H1 (cell line): ENCODE measurements around the gene SFXN2. TPM values are rescaled to one million over a fixed set of nuclear protein-coding genes. Genes with fewer than 3 reads are reported as not detected.

ENCODE experiments used
- CTCF ChIA-PET: fragments of 300-600 bp; sonication (Branson Sonifier 250); formaldehyde crosslinking; loops from one replicate; lab custom pipeline; 2021; ENCODE audit not compliant: partially characterized antibody; lab: Charles Lee
- POLR2A ChIA-PET: fragments of 300-600 bp; sonication (Branson Sonifier 250); formaldehyde crosslinking; loops from one replicate; lab custom pipeline; 2021; ENCODE audit warnings: inconsistent platforms; ENCODE audit not compliant: partially characterized antibody; lab: Charles Lee
- DNase-seq, 2 experiments: peaks; one replicate each; pipeline versions ENCODE4 v3.0.0 to v3.0.0-alpha.2; 2010 to 2022; ENCODE audit warnings: low spot score in 2 of 2, low read depth in 1 of 2, mixed read lengths in 1 of 2
- FAIRE-seq: peaks from 2 replicates; lab custom pipeline; 2011; peaks lifted over from hg19 to GRCh38; lab: Jason Lieb, UNC
- H2AFZ ChIP-seq: 2 replicates; pipeline ENCODE4 v1.8.1; 2012; ENCODE audit warnings: low read length, inconsistent platforms
- H2AK5ac ChIP-seq: 2 replicates; pipeline ENCODE4 v1.6.1; 2013; ENCODE audit warnings: low read depth, low read length
- H2BK120ac ChIP-seq: replicated peaks from 2 replicates; pipeline ENCODE3; 2013; ENCODE audit warnings: low read depth, low read length, inconsistent platforms
- H2BK12ac ChIP-seq: 2 replicates; pipeline ENCODE4 v1.6.1; 2013; ENCODE audit warnings: low read depth, low read length
- H2BK15ac ChIP-seq: 2 replicates; pipeline ENCODE4 v1.6.1; 2013; ENCODE audit warnings: low read length
- H2BK20ac ChIP-seq: 2 replicates; pipeline ENCODE4 v1.6.1; 2013; ENCODE audit warnings: low read length
- H2BK5ac ChIP-seq: 2 replicates; pipeline ENCODE4 v1.6.1; 2013; ENCODE audit warnings: low read depth, low read length
- H3K14ac ChIP-seq: 2 replicates; pipeline ENCODE4 v1.6.1; 2013; ENCODE audit warnings: inconsistent platforms; ENCODE audit not compliant: insufficient read length
- H3K18ac ChIP-seq: 2 replicates; pipeline ENCODE4 v1.6.1; 2013; ENCODE audit warnings: low read length; ENCODE audit errors: extremely low read depth
- H3K23ac ChIP-seq: 2 replicates; pipeline ENCODE4 v1.6.1; 2013; ENCODE audit warnings: inconsistent platforms; ENCODE audit not compliant: insufficient read length
- H3K23me2 ChIP-seq: 2 replicates; pipeline ENCODE4 v1.6.1; 2013; ENCODE audit warnings: low read depth, low read length
- H3K27ac ChIP-seq: 2 replicates; pipeline ENCODE4 v1.6.1; 2011; ENCODE audit warnings: low read depth, low read length, inconsistent platforms
- H3K27me3 ChIP-seq, 4 experiments: replicated peaks in 1 of 4; 1 replicate in 1 of 4; 2 replicates in 3 of 4; pipeline versions ENCODE4 v1.6.1 to v1.8.1; 2011 to 2013; ENCODE audit warnings: low read length in 3 of 4, mild to moderate bottlenecking in 3 of 4, inconsistent platforms in 2 of 4, mixed read lengths in 2 of 4, moderate library complexity in 1 of 4; ENCODE audit not compliant: control insufficient read depth in 3 of 4, insufficient read depth in 3 of 4; ENCODE audit errors: extremely low read depth in 1 of 4
- H3K36me3 ChIP-seq, 4 experiments: 2 replicates each; pipeline versions ENCODE4 v1.6.1 to v1.8.1; 2011 to 2013; ENCODE audit warnings: mild to moderate bottlenecking in 4 of 4, low read length in 3 of 4, moderate library complexity in 2 of 4, control low read depth in 1 of 4, inconsistent platforms in 1 of 4; ENCODE audit not compliant: insufficient read depth in 4 of 4, control insufficient read depth in 2 of 4
- H3K4ac ChIP-seq: replicated peaks from 2 replicates; pipeline ENCODE3; 2013; ENCODE audit warnings: low read length, low read depth, mixed read lengths, inconsistent platforms; ENCODE audit not compliant: insufficient read length
- H3K4me1 ChIP-seq, 4 experiments: replicated peaks in 1 of 4; 1 replicate in 1 of 4; 2 replicates in 3 of 4; pipeline versions ENCODE4 v1.6.1 to v1.8.1; 2011 to 2013; ENCODE audit warnings: low read length in 3 of 4, inconsistent platforms in 2 of 4, mixed read lengths in 1 of 4; ENCODE audit not compliant: insufficient read depth in 4 of 4, control insufficient read depth in 3 of 4
- H3K4me2 ChIP-seq, 2 experiments: 2 replicates each; pipeline versions ENCODE4 v1.6.1 to v1.8.1; 2011 to 2013; ENCODE audit warnings: low read depth in 2 of 2, low read length in 2 of 2, control low read depth in 1 of 2, inconsistent platforms in 1 of 2, mild to moderate bottlenecking in 1 of 2; ENCODE audit not compliant: insufficient read depth in 1 of 2
- H3K4me3 ChIP-seq, 4 experiments: fragments of 200-600, 300-600 bp in 1 of 4; sonication (generic), shearing (Covaris generic), sonication (Bioruptor Twin) in 1 of 4; 2 replicates each; pipeline versions ENCODE4 v1.5.1 to v1.8.1; 2011 to 2016; ENCODE audit warnings: low read length in 4 of 4, low read depth in 3 of 4, control low read depth in 2 of 4, inconsistent platforms in 2 of 4, mild to moderate bottlenecking in 2 of 4, mixed read lengths in 1 of 4, moderate library complexity in 1 of 4; ENCODE audit not compliant: insufficient read depth in 2 of 4; ENCODE audit errors: extremely low read depth in 1 of 4
- H3K56ac ChIP-seq: replicated peaks from 2 replicates; pipeline ENCODE3; 2013; ENCODE audit warnings: low read depth, mild to moderate bottlenecking, mixed read lengths, low read length, inconsistent platforms; ENCODE audit not compliant: insufficient read length
- H3K79me1 ChIP-seq: 2 replicates; pipeline ENCODE4 v1.6.1; 2013; ENCODE audit warnings: low read depth, low read length, control low read depth
- H3K79me2 ChIP-seq, 2 experiments: 2 replicates each; pipeline versions ENCODE4 v1.6.1 to v1.8.1; 2012 to 2013; ENCODE audit warnings: low read length in 2 of 2, mild to moderate bottlenecking in 2 of 2, inconsistent platforms in 1 of 2; ENCODE audit not compliant: insufficient read depth in 2 of 2, control insufficient read depth in 1 of 2
- H3K9ac ChIP-seq, 4 experiments: replicated peaks in 1 of 4; 1 replicate in 1 of 4; 2 replicates in 3 of 4; pipeline versions ENCODE4 v1.6.1 to v1.8.1; 2011 to 2013; ENCODE audit warnings: low read depth in 3 of 4, low read length in 3 of 4, control low read depth in 2 of 4, mild to moderate bottlenecking in 2 of 4, moderate library complexity in 2 of 4, inconsistent platforms in 1 of 4; ENCODE audit errors: extremely low read depth in 1 of 4
- H3K9me3 ChIP-seq, 2 experiments: 2 replicates each; pipeline versions ENCODE4 v1.6.1 to v1.8.1; 2012 to 2013; ENCODE audit warnings: mild to moderate bottlenecking in 2 of 2, moderate library complexity in 2 of 2, control low read depth in 1 of 2, inconsistent platforms in 1 of 2, low read depth in 1 of 2, low read length in 1 of 2, mixed read lengths in 1 of 2; ENCODE audit not compliant: insufficient read depth in 2 of 2
- H4K20me1 ChIP-seq, 2 experiments: replicated peaks in 1 of 2; 2 replicates each; pipeline versions ENCODE3 to v1.8.1; 2011 to 2013; ENCODE audit warnings: inconsistent platforms in 2 of 2, low read length in 2 of 2, mild to moderate bottlenecking in 1 of 2; ENCODE audit not compliant: insufficient read depth in 2 of 2, control insufficient read depth in 1 of 2
- H4K5ac ChIP-seq: 2 replicates; pipeline ENCODE4 v1.6.1; 2013; ENCODE audit warnings: low read length, low read depth, mixed read lengths, inconsistent platforms; ENCODE audit not compliant: insufficient read length
- H4K8ac ChIP-seq: 2 replicates; pipeline ENCODE4 v1.8.0; 2013; ENCODE audit warnings: mild to moderate bottlenecking, moderate library complexity, low read length, inconsistent platforms; ENCODE audit not compliant: insufficient read depth; ENCODE audit errors: extremely low read depth
- H4K91ac ChIP-seq: replicated peaks from 2 replicates; pipeline ENCODE3; 2013; ENCODE audit warnings: low read length, mixed read lengths, inconsistent platforms; ENCODE audit not compliant: insufficient read length
- PHF8 ChIP-seq: fragments of 200-600 bp; sonication (generic); conservative IDR thresholded peaks from 2 replicates; pipeline ENCODE4 v1.7.1; 2012; ENCODE audit warnings: low read depth, mild to moderate bottlenecking, inconsistent platforms, low read length, moderate library complexity
- SP1 ChIP-seq: IDR thresholded peaks from 2 replicates; pipeline ENCODE4 v1.6.1; 2011; ENCODE audit warnings: low read depth, low read length
- SRF ChIP-seq: IDR thresholded peaks from 2 replicates; pipeline ENCODE4 v1.6.1; 2011; ENCODE audit warnings: mild to moderate bottlenecking, low read depth, low read length, moderate library complexity
- ZNF274 ChIP-seq: IDR thresholded peaks from 2 replicates; pipeline ENCODE4 v1.7.0; 2012; ENCODE audit warnings: low read length, borderline replicate concordance; ENCODE audit errors: extremely low read depth
- WGBS, 2 experiments: shearing (Covaris generic) in 1 of 2; methylation state at CpG; one replicate each; pipeline versions ENCODE4 v1.1.6 to v1.1.7; 2013 to 2015; ENCODE audit warnings: low lambda C conversion rate in 2 of 2, mixed read lengths in 2 of 2, inconsistent platforms in 1 of 2, low coverage in 1 of 2, missing lambda C conversion rate in 1 of 2; ENCODE audit not compliant: insufficient replicate concordance in 2 of 2, insufficient coverage in 1 of 2, insufficient read length in 1 of 2; ENCODE audit errors: extremely low coverage in 1 of 2, missing lambda C conversion rate in 1 of 2; 5-methylcytosine and 5-hydroxymethylcytosine counted together
- polyA plus RNA-seq, 7 experiments: library from polyadenylated mRNA; depleted of rRNA in 3 of 7; stranded (reverse) in 5 of 7; unstranded in 2 of 7; fragments of >200 nt in 5 of 7; fragments of 200-250 nt in 2 of 7; gene quantifications; 1 replicate in 5 of 7; 2 replicates in 1 of 7; 4 replicates in 1 of 7; pipeline versions ENCODE4 v1.2.1 to v1.2.3, GENCODE V29; 2011 to 2013; ENCODE audit warnings: missing spikeins in 2 of 7, mixed read lengths in 2 of 7
- total RNA-seq: library from RNA; stranded (reverse); fragmentation: NEBNext Ultra II Directional; extraction: Animal tissue kit (Norgen Biotek cat#: 25700); gene quantifications from 2 replicates; pipeline ENCODE4 v1.2.1, GENCODE V29; 2021

SFXN2 gene
- total and polyA plus RNA-seq, 2 of the 8 experiments (the other 6 are each of a cell fraction or from before 2014, with no cell fraction given): 20.5 to 23.5 TPM

GRCh38 chr10:102691285-102692066 lies 23.0 kb upstream of the SFXN2 start:
- Histone ChIP-seq H3K9me3 (no peaks in the 10 kb centered on the region), H2BK12ac (no peak overlapping the region), H4K20me1 (no peaks in the 10 kb centered on the region), H2BK5ac (no peak overlapping the region), H3K4me1 (no peaks in the 10 kb centered on the region), H2BK120ac (no peak overlapping the region), H4K5ac (no peak overlapping the region), H2AK5ac (no peak overlapping the region), H3K9ac (no peak overlapping the region), H3K23ac (no peak overlapping the region), H3K4me2 (no peak overlapping the region), H3K4me3 (no peak overlapping the region), H3K79me1 (no peaks in the 10 kb centered on the region), H3K18ac (no peak overlapping the region), H3K56ac (no peak overlapping the region), H2BK20ac (no peak overlapping the region), H3K36me3 (peaks cover 0 to 3% (median 1%) of the 10 kb centered on the region in 4 experiments; a peak in 5 of 8 replicates), H3K27me3 (no peaks in the 10 kb centered on the region), H3K4ac (no peak overlapping the region), H2BK15ac (no peak overlapping the region), H2AFZ (no peak overlapping the region), H3K23me2 (no peaks in the 10 kb centered on the region), H3K27ac (no peak overlapping the region), H3K14ac (no peak overlapping the region), H4K8ac (no peak overlapping the region), H3K79me2 (no peaks in the 10 kb centered on the region), H4K91ac (no peak overlapping the region)
- ChIA-PET CTCF (interaction anchor here (0.7 to 1.3 kb wide), 5 partner anchors 9 to 20 kb away, joined by 3 to 4 read pairs (median 3); no protein-coding TSS in a partner anchor), POLR2A (interaction anchor here (0.7 to 2.6 kb wide), 3 partner anchors 13 to 389 kb away, joined by 3 to 7 read pairs (median 4); no protein-coding TSS in a partner anchor)
- 92% methylated on average over 8 of the region's 8 CpGs; no CpG with 5 or more reads in 1 of the 2 experiments for WGBS, 2 experiments
- TF ChIP-seq SP1 (no peak), SRF (no peak), PHF8 (no peak), ZNF274 (no peak)
- FAIRE-seq: no peak
- DNase-seq: no peak
